DLD1 (cell line): ENCODE results near the gene IFI30.
"Not testable (repeated sequence)": the region's sequence is repeated elsewhere in the genome, so short reads cannot be mapped to it uniquely, and the experiment has no call there.

Source experiments
- in situ Hi-C: cut with HindIII; loops from 2 replicates; pipeline ENCODE4 v1.10.0; 2017; ENCODE audit warnings: low sequenced_read_pairs

IFI30 gene

GRCh38 chr19:18152442-18152816 lies 21.2 kb upstream of the IFI30 start:
- in situ Hi-C loops: no loop called here

GRCh38 chr19:18152817-18153555 lies 20.6 kb upstream of the IFI30 start, which contains the start of gene PIK3R2:
PIK3R2 (plus strand) TSS chr19:18153163; CDS start chr19:18155880, 2,717 bp downstream.
- in situ Hi-C loops: no loop called here

GRCh38 chr19:18153556-18154134 lies 20.0 kb upstream of the IFI30 start:
- in situ Hi-C loops: no loop called here

GRCh38 chr19:18155095-18156087 lies 18.2 kb upstream of the IFI30 start:
- in situ Hi-C loops: no loop called here

- in situ Hi-C loops: no loop called here
These were observed 17.3 kb upstream of the IFI30 start for GRCh38 chr19:18156268-18156667.

- in situ Hi-C loops: no loop called here
These were observed 16.7 kb upstream of the IFI30 start for GRCh38 chr19:18156841-18157464.

- in situ Hi-C loops: no loop called here
These were observed 16.0 kb upstream of the IFI30 start for GRCh38 chr19:18157465-18158063.

- in situ Hi-C loops: no loop called here
These were observed 15.1 kb upstream of the IFI30 start for GRCh38 chr19:18158467-18158866.

GRCh38 chr19:18159059-18159616 lies 14.5 kb upstream of the IFI30 start:
- in situ Hi-C loops: not testable (repeated sequence)

GRCh38 chr19:18159810-18160209 lies 13.8 kb upstream of the IFI30 start:
- in situ Hi-C loops: no loop called here

GRCh38 chr19:18160493-18160970 lies 13.1 kb upstream of the IFI30 start:
- in situ Hi-C loops: no loop called here

GRCh38 chr19:18160971-18161635 lies 12.5 kb upstream of the IFI30 start:
- in situ Hi-C loops: no loop called here

GRCh38 chr19:18161636-18162002 lies 12.0 kb upstream of the IFI30 start:
- in situ Hi-C loops: no loop called here

- in situ Hi-C loops: no loop called here
These were observed 9.5 kb upstream of the IFI30 start for GRCh38 chr19:18164072-18164471.

GRCh38 chr19:18165794-18166544 lies 7.6 kb upstream of the IFI30 start:
- in situ Hi-C loops: no loop called here

GRCh38 chr19:18167011-18167410 lies 6.6 kb upstream of the IFI30 start:
- in situ Hi-C loops: no loop called here

- in situ Hi-C loops: no loop called here
These were observed 5.5 kb upstream of the IFI30 start for GRCh38 chr19:18167975-18168645.

- in situ Hi-C loops: no loop called here
These were observed 4.8 kb upstream of the IFI30 start for GRCh38 chr19:18168673-18169381.
